Panc1 (cell line): Measurements from ENCODE around the gene SLC6A20. TPM values are rescaled to one million over a fixed set of nuclear protein-coding genes. Genes with fewer than 3 reads are reported as not detected.

Experiments
- ATAC-seq: fragments of 200-7000 bp; cut with Tn5 transposase; 2 replicates; pipeline ENCODE4 v1.9.1; 2020; ENCODE audit warnings: mild to moderate bottlenecking, moderate library complexity
- BruUV-seq: library from RNA; stranded (reverse); fragments of 400-500 nt; replicated peaks from 2 replicates; lab custom pipeline; 2021; lab: Mats Ljungman, UMichigan
- CTCF ChIA-PET: fragments of 300-600 bp; sonication (Branson Sonifier 250); formaldehyde crosslinking; loops from one replicate; lab custom pipeline; 2022; ENCODE audit warnings: antibody characterized with exemption; lab: Charles Lee
- POLR2A ChIA-PET: fragments of 300-600 bp; sonication (Branson Sonifier 250); formaldehyde crosslinking; loops from one replicate; lab custom pipeline; 2022; ENCODE audit warnings: antibody characterized with exemption; lab: Charles Lee
- DNase-seq: peaks from one replicate; pipeline ENCODE4 v3.0.0-alpha.2; 2010; ENCODE audit warnings: low read depth, low spot score
- H3K27ac ChIP-seq: 2 replicates; pipeline ENCODE4 v1.5.1; 2011; ENCODE audit warnings: mild to moderate bottlenecking, low read length, inconsistent platforms
- H3K27me3 ChIP-seq: fragments of 200-500 bp; sonication (Bioruptor generic); 2 replicates; pipeline ENCODE4 v1.6.0; 2014; ENCODE audit warnings: low read length, inconsistent platforms; ENCODE audit not compliant: control insufficient read depth, insufficient read depth
- H3K36me3 ChIP-seq: fragments of 200-500 bp; sonication (Bioruptor generic); 2 replicates; pipeline ENCODE4 v1.5.1; 2014; ENCODE audit warnings: inconsistent platforms, mild to moderate bottlenecking, low read length, moderate library complexity; ENCODE audit not compliant: control insufficient read depth, insufficient read depth
- H3K4me1 ChIP-seq: 2 replicates; pipeline ENCODE4 v1.5.1; 2011; ENCODE audit warnings: inconsistent platforms, mild to moderate bottlenecking, low read length, moderate library complexity; ENCODE audit not compliant: control insufficient read depth, insufficient read depth
- H3K4me3 ChIP-seq, 2 experiments: 2 replicates each; pipeline ENCODE4 v1.5.1; 2011 to 2012; ENCODE audit warnings: low read depth in 2 of 2, low read length in 2 of 2, mild to moderate bottlenecking in 2 of 2, inconsistent platforms in 1 of 2, moderate library complexity in 1 of 2
- H3K9me3 ChIP-seq: fragments of 200-500 bp; sonication (Bioruptor generic); 2 replicates; pipeline ENCODE4 v1.5.1; 2014; ENCODE audit warnings: low read depth, mild to moderate bottlenecking, inconsistent platforms, low read length, moderate library complexity; ENCODE audit not compliant: control insufficient read depth, insufficient read depth
- CTCF ChIP-seq: fragments of 450-650 bp; IDR thresholded peaks from 2 replicates; pipeline ENCODE4 v1.5.1; 2017; ENCODE audit warnings: mild to moderate bottlenecking
- POLR2AphosphoS5 ChIP-seq: IDR thresholded peaks from 2 replicates; pipeline ENCODE4 v1.6.1; 2012; ENCODE audit warnings: mild to moderate bottlenecking, low read depth, low read length, moderate library complexity
- REST ChIP-seq, 2 experiments: IDR thresholded peaks; 2 replicates each; pipeline ENCODE4 v1.6.1; 2011 to 2012; ENCODE audit warnings: low read depth in 2 of 2, control low read depth in 1 of 2, low read length in 1 of 2, mild to moderate bottlenecking in 1 of 2, moderate library complexity in 1 of 2; ENCODE audit not compliant: insufficient read depth in 1 of 2
- SIN3A ChIP-seq: IDR thresholded peaks from 2 replicates; pipeline ENCODE4 v1.6.1; 2012; ENCODE audit warnings: low read depth, mild to moderate bottlenecking, low read length, moderate library complexity, borderline replicate concordance; ENCODE audit not compliant: insufficient read depth
- TCF7L2 ChIP-seq: IDR thresholded peaks from 2 replicates; pipeline ENCODE4 v1.6.1; 2011; ENCODE audit warnings: mild to moderate bottlenecking, low read depth, low read length, inconsistent platforms
- in situ Hi-C: cut with HindIII; loops from 2 replicates; pipeline ENCODE4 v1.10.0; 2016; ENCODE audit warnings: low sequenced_read_pairs, low pct_unique_long_range_greater_than_20kb
- intact Hi-C: fragments of 100-400 bp; cut with micrococcal nuclease; formaldehyde crosslinking; loops from one replicate; pipeline ENCODE4 v1.10.0; 2022; ENCODE audit not compliant: unreplicated experiment
- total RNA-seq: library from RNA; stranded (reverse); gene quantifications from one replicate; pipeline ENCODE4 v1.2.1, GENCODE V29; 2021; ENCODE audit not compliant: unreplicated experiment

Gene SLC6A20
- total RNA-seq, 1 experiment from 2014 or later: 0.28 TPM

GRCh38 chr3:45715945-45716344, 80.4 kb downstream of the SLC6A20 start:
- POLR2A ChIA-PET: no interaction called here

GRCh38 chr3:45712434-45713110, 83.8 kb downstream of the SLC6A20 start:
- Histone ChIP-seq H3K4me3 (no peak overlapping the region), H3K36me3 (peaks cover 7% of the 10 kb centered on the region), H3K4me1 (no peaks in the 10 kb centered on the region), H3K9me3 (no peaks in the 10 kb centered on the region), H3K27ac (no peak overlapping the region), H3K27me3 (no peaks in the 10 kb centered on the region)
- no peak for TF ChIP-seq POLR2AphosphoS5
- TF ChIP-seq TCF7L2: no peak
- no peak for TF ChIP-seq CTCF
- no peak for TF ChIP-seq REST (IDR thresholded peaks at IDR 0.05; ENCODE audit: insufficient read depth in 1 of 2, low read depth in 2 of 2, low read length in 1 of 2)
- TF ChIP-seq SIN3A: no peak
- in situ Hi-C loops (no loop called here), intact Hi-C loops (no loop called here)
- POLR2A ChIA-PET: no interaction called here
- no TSS peak for BruUV-seq
- DNase-seq: no peak
- CTCF ChIA-PET: no interaction called here
- no peak for ATAC-seq

More at GRCh38 chr3:45715945-45716344, 80.4 kb downstream of the SLC6A20 start:
- DNase-seq (no peak), ATAC-seq (no peak)
- intact Hi-C loops (no loop called here), in situ Hi-C loops (no loop called here)
- CTCF ChIA-PET: no interaction called here
- BruUV-seq: no TSS peak
- H3K9me3 ChIP-seq: no peaks in the 10 kb centered on the region
- no peak overlapping the region for H3K4me3 ChIP-seq
- H3K27me3 ChIP-seq: no peaks in the 10 kb centered on the region
- H3K4me1 ChIP-seq: no peaks in the 10 kb centered on the region
- H3K27ac ChIP-seq: no peak overlapping the region
- TF ChIP-seq POLR2AphosphoS5 (no peak), CTCF (no peak), REST (IDR thresholded peaks at IDR 0.05; ENCODE audit: insufficient read depth in 1 of 2, low read depth in 2 of 2, low read length in 1 of 2) (no peak)
- H3K36me3 ChIP-seq: peaks cover 3% of the 10 kb centered on the region; the same call in 1 of the 2 replicates
